T-helper 17 cell (primary cell): ENCODE results near the gene SP4. TPM values are rescaled to one million over a fixed set of nuclear protein-coding genes. Genes with fewer than 3 reads are reported as not detected.
A peak's percentile ranks its signal among the peaks of the same experiment; 100 is the strongest.

ENCODE experiments used
- ATAC-seq: fragments of 150-1000 bp; cut with Tn5 transposase; 2 replicates; pipeline ENCODE4 v1.10.0; 2021; ENCODE audit warnings: mild to moderate bottlenecking, moderate library complexity
- DNase-seq, 3 donors: peaks; one replicate each; pipeline versions ENCODE4 v3.0.0 to v3.0.0-alpha.2; 2020 to 2021
- H3K9me3 ChIP-seq: one replicate; pipeline ENCODE4 v1.7.0; 2013; ENCODE audit warnings: low read length, mild to moderate bottlenecking; ENCODE audit not compliant: control insufficient read depth, poor library complexity, severe bottlenecking
- H3K27ac Mint-ChIP-seq: one replicate; pipeline ENCODE4 v1.8.0; 2022; ENCODE audit warnings: mild to moderate bottlenecking, moderate library complexity, mixed read lengths
- H3K27me3 Mint-ChIP-seq: one replicate; pipeline ENCODE4 v1.8.0; 2022; ENCODE audit warnings: mixed read lengths
- H3K36me3 Mint-ChIP-seq: one replicate; pipeline ENCODE4 v1.8.0; 2022; ENCODE audit warnings: low read depth, mixed read lengths
- H3K4me1 Mint-ChIP-seq: one replicate; pipeline ENCODE4 v1.8.0; 2022; ENCODE audit warnings: mild to moderate bottlenecking, mixed read lengths
- H3K4me3 Mint-ChIP-seq: one replicate; pipeline ENCODE4 v1.8.0; 2022; ENCODE audit warnings: mild to moderate bottlenecking, moderate library complexity, mixed read lengths
- total RNA-seq, 4 donors: library from RNA in 2 of 4; stranded (reverse) in 2 of 4; gene quantifications; one replicate each; pipeline ENCODE4 v1.2.3 and lab custom pipeline; 2022 to 2026

Gene SP4
- total RNA-seq (10 to 100 TPM; 31.9 to 35.9 TPM), total RNA-seq (lab: John Stamatoyannopoulos, UW) (75.3 to 99.8 reads per million in 2 donors)

DNA sequence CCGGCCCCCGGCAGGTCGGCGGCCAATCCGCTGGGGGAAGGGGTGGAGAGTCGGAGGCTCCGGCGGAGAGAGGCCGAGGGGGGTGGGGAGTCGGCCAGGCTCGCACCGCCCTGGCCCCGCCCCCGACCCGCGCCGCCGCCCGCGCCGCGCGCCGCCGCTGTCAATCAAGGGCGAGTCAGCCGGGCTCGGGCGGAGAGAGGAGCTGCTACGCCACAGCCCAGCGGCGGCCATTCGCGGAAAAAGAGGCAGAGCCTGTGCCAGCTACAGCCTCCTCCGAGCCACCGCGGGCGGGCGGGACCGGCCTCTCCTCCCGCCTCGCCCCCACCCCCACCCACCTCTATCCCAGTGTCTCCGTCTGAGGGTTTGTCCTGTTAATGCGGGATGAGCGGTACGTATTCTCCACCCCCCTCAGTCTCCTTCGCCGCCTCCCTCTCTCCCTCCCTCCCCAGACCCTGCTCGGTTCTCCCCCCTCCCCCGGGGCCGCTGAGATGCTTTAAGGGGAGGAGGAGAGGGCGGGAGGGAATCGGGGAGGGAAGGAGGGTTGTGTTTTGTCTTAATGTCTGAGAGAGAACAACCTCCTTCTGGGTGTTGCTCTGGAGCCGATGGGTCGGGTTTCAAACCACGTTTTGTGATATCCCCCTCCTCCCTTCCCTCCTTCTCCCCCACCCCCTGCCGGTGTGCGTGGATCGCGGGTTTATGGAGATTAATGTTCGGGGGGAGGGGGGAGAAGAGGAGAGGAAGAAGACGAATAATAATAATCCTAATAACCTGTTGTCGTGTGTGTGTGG, at the start of gene SP4:
Gene SP4, plus strand, starts transcription at position 213 of the 788 bp plus-strand sequence. Its CDS starts 169 bp downstream, at position 382.
- H3K36me3 Mint-ChIP-seq = peaks cover 4% of the 10 kb centered on the region
- H3K27me3 Mint-ChIP-seq = no peaks in the 10 kb centered on the region
- H3K4me1 Mint-ChIP-seq = peaks cover 32% of the 10 kb centered on the region
- ATAC-seq (peak; percentile 76), DNase-seq (peak; percentile 97)
- H3K9me3 ChIP-seq = no peaks in the 10 kb centered on the region
- H3K27ac Mint-ChIP-seq = peak within 1 kb of the TSS; percentile 98
- H3K4me3 Mint-ChIP-seq = peak within 1 kb of the TSS; percentile 99

DNA sequence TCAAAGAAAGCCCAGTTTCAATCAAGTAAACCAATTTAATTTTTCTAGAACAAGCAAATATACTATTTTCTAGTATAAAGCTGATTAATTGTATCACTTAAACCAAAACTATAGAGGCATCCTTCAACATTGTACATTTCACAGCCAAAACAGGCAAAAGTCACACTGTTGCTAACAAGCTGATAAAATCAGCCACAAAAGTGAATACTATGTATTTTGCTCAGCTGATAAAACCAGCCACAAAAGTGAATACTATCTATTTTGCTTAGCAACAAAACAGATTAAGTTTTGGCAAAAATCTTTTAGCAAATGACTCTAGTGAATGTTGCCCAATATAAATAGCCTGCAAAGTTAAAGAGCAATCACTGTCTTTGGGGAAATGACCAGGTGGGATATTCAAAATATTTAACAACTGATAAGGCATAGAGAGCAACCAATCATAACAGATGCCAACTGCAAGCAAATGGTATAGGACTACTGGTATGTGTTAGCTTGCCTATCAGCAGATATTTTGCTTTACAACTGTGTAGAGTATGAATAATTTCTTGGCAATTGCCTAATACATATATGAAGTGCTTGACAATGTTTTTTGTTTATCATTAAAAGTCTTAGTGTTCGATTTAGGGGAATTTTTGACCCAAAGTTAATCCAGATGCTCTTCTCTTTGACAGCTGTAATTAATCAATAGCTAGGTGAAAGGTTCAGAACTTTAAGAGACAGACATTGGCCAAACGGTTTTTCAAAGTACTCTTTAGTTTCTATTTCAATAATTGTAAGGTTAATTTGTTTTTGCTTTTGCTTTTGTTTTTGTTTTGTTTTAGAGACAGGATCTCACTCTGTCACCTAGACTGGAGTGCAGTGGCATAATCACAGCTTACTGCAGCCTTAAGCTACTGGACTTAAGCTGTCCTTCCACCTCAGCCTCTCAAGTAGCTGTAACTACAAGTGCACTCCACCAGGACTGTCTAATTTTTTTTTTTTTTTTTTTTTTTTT, 44.4 kb upstream of the SP4 start:
- H3K36me3 Mint-ChIP-seq = no peaks in the 10 kb centered on the region
- DNase-seq (no peak), ATAC-seq (peak; percentile 45)
- no peaks in the 10 kb centered on the region for H3K9me3 ChIP-seq
- peak overlapping the region; percentile 59 for H3K4me3 Mint-ChIP-seq
- peak overlapping the region; percentile 6 for H3K27ac Mint-ChIP-seq
- H3K4me1 Mint-ChIP-seq = peaks cover 11% of the 10 kb centered on the region
- H3K27me3 Mint-ChIP-seq = no peaks in the 10 kb centered on the region

DNA sequence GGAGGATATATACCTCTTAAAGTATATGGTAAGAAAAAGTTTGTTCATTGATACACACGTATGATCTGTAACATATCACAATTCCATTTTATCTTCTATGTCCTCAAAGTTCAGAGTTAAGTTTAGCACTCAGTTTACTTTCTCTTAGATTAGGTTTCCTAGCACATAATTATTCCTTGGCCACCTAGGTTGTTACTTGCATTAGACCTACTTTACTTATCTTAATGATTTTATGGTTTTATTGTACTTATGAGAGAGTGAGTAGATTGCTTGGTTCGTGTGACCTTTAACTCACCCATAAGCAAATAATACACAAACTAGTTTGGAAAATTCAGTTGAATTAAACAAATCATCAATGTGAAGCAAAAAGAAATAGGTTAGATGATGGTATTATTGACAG, 33.9 kb upstream of the SP4 start:
- DNase-seq (no peak), ATAC-seq (no peak)
- Mint-ChIP-seq H3K36me3 (peaks cover 3% of the 10 kb centered on the region), H3K4me1 (peaks cover 2% of the 10 kb centered on the region), H3K27ac (no peak overlapping the region), H3K27me3 (no peaks in the 10 kb centered on the region), H3K4me3 (no peak overlapping the region)
- no peaks in the 10 kb centered on the region for H3K9me3 ChIP-seq

DNA sequence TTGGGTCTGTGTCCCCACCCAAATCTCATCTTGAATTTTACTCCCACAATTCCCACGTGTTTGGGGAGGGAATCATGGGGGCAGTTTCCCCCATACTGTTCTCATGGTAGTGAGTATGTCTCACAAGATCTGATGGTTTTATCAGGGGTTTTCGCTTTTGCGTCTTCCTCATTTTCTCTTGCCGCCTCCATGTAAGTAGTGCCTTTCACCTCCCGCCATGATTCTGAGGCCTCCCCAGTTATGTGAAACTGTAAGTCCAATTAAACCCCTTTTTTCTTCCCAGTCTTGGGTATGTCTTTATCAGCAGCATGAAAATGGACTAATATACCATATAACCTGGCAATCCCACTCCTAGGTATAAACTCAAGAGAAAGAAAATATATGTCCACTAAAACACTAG, 25.9 kb upstream of the SP4 start:
- Mint-ChIP-seq H3K4me3 (no peak overlapping the region), H3K27me3 (no peaks in the 10 kb centered on the region), H3K4me1 (no peaks in the 10 kb centered on the region), H3K36me3 (no peaks in the 10 kb centered on the region), H3K27ac (no peak overlapping the region)
- no peaks in the 10 kb centered on the region for H3K9me3 ChIP-seq
- DNase-seq (no peak), ATAC-seq (no peak)

DNA sequence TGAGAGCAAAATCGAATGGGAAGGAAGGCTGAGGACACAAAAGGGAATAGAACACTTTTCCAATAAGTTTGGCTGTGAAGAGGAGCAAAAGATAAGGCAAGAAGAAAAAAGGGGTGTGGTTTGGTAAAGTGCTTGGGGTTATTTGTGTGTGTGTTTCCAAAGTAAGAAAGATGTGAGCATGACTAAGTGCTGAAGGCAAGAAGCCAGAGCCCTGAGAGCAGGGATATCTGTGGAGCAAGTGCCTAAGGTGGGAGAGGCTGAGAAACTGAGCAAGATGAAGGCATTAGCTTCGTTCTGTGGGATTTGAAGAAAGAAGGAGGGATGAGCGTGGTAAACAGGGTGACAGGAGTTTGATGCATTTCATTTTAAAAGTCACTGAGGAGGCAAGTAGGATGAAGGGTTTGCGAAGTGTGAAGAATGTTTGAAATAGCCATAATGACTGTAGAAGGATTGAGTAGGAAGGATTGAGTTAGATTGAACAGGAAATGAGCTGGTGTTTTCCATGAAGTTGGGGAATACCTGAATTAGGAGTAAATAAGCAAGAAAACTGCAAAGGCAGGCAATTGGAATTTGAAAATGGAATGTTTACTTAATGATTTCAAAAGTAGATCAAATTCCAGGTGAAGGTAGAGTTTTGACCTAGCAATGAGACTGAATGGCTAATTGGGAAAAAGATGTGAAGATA, 19.9 kb upstream of the SP4 start:
- Mint-ChIP-seq H3K27ac (no peak overlapping the region), H3K4me1 (peaks cover 18% of the 10 kb centered on the region), H3K27me3 (no peaks in the 10 kb centered on the region), H3K36me3 (peaks cover 7% of the 10 kb centered on the region), H3K4me3 (no peak overlapping the region)
- ATAC-seq (no peak), DNase-seq (no peak)
- H3K9me3 ChIP-seq = no peaks in the 10 kb centered on the region

DNA sequence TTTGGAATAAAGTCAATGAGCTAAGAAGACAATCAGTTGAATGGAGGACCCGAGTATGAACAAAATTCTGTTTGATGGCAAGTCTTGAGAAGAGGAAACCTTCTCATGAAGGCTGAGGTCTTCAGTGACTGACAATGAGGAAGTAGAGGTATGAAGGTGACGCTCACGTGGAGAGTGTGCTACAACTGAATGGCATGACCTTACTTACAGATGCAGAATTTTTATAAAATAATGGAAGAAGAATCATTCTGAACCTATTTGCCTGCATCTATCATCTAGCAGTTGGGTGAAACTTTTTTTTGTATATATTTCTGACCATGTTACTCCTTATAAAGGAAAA, 19.4 kb upstream of the SP4 start:
- no peak for ATAC-seq
- H3K4me3 Mint-ChIP-seq = no peak overlapping the region
- DNase-seq = no peak
- H3K9me3 ChIP-seq = no peaks in the 10 kb centered on the region
- H3K27ac Mint-ChIP-seq = no peak overlapping the region
- peaks cover 7% of the 10 kb centered on the region for H3K36me3 Mint-ChIP-seq
- H3K4me1 Mint-ChIP-seq = peaks cover 23% of the 10 kb centered on the region
- no peaks in the 10 kb centered on the region for H3K27me3 Mint-ChIP-seq

DNA sequence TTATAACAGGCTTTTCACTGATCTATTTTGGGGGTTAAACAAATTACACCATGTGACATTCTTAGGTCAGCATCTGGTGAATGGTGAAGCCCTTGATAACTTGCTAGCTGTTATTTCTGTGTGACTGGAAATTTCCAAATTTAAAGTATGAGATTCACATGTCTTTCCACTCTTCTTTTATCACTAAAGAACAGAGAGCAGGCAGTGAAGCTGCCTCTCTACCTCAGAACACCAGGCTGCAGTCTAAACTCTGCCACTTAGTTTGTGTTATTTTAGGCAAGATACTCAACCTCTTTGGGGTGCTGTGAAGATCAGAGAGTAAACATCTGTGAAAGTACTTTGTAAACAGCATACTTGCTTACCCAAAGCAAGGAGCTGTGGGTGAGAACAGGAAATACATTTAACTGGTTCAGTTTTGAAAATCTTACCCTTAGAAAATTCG, 15.5 kb upstream of the SP4 start:
- ATAC-seq (peak; percentile 74), DNase-seq (no peak)
- no peaks in the 10 kb centered on the region for H3K27me3 Mint-ChIP-seq
- peak overlapping the region; percentile 25 for H3K4me3 Mint-ChIP-seq
- H3K36me3 Mint-ChIP-seq = peaks cover 9% of the 10 kb centered on the region
- H3K4me1 Mint-ChIP-seq = peaks cover 32% of the 10 kb centered on the region
- no peaks in the 10 kb centered on the region for H3K9me3 ChIP-seq
- peak overlapping the region; percentile 80 for H3K27ac Mint-ChIP-seq

DNA sequence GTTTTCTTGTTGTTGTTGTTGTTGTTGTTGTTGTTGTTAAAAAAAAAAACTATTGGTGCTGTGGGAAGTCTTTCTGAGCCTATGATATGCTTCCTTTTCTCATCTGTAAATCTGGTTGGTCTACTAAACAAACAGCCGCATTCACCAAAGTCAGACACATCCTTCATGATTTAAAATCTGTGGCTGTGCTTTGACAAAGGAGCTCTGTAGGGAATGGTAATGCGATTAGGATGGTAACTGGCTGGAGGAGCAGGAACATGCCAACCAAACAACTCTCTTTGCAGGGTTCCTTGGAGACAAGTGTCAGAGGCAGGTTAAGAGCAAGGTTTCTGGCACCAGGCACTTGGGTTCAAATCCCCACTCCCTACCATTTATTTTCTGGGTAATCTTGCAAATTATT, 14.9 kb upstream of the SP4 start:
- H3K9me3 ChIP-seq = no peaks in the 10 kb centered on the region
- no peak for DNase-seq
- H3K27me3 Mint-ChIP-seq = no peaks in the 10 kb centered on the region
- H3K4me3 Mint-ChIP-seq = no peak overlapping the region
- peaks cover 9% of the 10 kb centered on the region for H3K36me3 Mint-ChIP-seq
- peaks cover 36% of the 10 kb centered on the region for H3K4me1 Mint-ChIP-seq
- peak overlapping the region; percentile 80 for H3K27ac Mint-ChIP-seq
- ATAC-seq = no peak

DNA sequence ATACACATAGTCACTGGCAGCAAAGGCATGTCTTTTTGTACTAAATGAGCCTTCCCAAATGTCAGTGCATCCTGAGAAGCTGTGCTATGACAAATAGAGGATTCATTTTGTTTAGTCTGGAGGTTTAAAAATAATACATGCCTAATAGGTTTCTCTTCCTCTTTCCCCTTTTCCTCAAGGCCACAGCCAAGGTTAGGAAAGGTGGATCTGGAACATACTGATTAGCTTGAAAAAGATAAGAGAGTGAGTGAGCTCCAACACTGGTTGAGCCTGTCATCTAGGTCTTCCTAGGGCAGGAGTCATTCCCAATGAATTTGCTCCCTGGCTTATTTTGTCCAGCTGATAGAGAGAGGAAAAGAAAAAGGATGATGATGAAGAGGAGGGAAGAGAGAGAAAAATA, 14.4 kb upstream of the SP4 start:
- Mint-ChIP-seq H3K4me1 (peaks cover 36% of the 10 kb centered on the region), H3K27ac (peak overlapping the region; percentile 80), H3K36me3 (peaks cover 7% of the 10 kb centered on the region), H3K4me3 (no peak overlapping the region), H3K27me3 (no peaks in the 10 kb centered on the region)
- no peak for ATAC-seq
- no peaks in the 10 kb centered on the region for H3K9me3 ChIP-seq
- DNase-seq = no peak

DNA sequence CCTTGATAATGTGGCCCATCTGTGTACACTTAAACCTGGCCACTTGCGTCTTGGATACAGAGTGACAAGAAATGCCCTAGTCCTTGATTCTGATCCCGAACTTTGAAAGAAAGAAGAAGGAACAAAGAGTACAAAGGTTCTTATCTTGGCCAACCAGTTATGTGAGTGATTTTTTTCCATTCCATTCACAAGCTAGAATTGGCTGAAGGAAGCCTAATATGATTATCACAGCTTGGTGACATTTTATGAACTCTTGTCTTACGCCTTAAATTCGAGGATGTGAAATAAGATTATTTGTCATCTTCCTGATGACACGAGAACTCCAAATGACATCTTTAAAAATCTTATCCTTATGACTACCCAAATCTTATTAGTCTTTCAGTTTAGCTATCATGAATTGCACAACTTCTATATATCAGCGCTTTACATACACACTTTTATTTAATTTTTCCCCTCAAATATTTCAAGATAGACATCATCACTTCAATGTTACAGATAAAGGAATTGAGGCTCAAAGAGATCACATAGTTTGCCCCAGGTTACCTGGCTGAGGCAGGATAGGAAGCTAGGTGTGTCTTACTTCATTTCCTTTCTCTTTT, 13.0 kb upstream of the SP4 start:
- no peaks in the 10 kb centered on the region for H3K27me3 Mint-ChIP-seq
- no peak for ATAC-seq
- H3K9me3 ChIP-seq = no peaks in the 10 kb centered on the region
- H3K36me3 Mint-ChIP-seq = peaks cover 3% of the 10 kb centered on the region
- peaks cover 33% of the 10 kb centered on the region for H3K4me1 Mint-ChIP-seq
- H3K4me3 Mint-ChIP-seq = no peak overlapping the region
- H3K27ac Mint-ChIP-seq = no peak overlapping the region
- DNase-seq = no peak

DNA sequence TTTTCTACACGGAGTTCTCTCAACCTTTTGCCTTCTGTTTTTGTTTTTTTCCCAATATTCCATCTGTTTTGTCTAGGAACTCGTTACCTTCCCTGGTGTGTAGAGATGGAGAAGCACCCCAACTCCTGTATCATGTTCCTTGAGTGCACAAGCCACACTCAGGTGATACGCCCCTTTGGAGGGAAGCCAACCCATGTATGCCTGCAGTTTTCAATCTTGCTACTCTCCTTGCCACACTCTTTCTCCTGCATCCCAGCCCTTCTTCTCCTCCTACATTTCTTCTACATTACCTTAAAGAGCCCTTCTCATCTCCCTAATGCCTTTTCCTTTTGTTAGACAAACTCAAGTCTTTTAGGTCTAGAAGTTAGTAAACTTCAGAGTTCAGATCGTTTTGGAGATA, 10.2 kb upstream of the SP4 start:
- Mint-ChIP-seq H3K4me1 (peaks cover 21% of the 10 kb centered on the region), H3K4me3 (no peak overlapping the region), H3K27ac (no peak overlapping the region), H3K27me3 (no peaks in the 10 kb centered on the region), H3K36me3 (peaks cover 2% of the 10 kb centered on the region)
- no peak for DNase-seq
- ATAC-seq = no peak
- no peaks in the 10 kb centered on the region for H3K9me3 ChIP-seq

DNA sequence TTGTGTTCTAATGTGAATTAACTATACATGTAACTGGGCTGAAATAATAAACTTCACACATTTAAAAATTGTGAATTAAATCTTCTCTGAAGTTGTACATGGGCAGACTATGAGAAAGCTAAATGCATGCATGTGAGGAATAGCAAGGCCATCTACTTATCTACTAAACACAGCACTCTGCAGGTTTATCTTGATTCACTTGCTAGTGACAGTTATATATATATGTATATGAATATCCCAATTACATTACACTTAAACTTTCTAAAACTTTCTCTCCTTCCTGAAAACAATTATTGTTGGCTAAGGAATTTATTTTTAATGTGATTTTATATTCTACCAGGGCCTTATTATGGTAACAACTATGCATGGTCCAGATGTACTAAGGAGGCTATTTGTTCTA, 5.1 kb upstream of the SP4 start:
- no peak overlapping the region for H3K27ac Mint-ChIP-seq
- H3K27me3 Mint-ChIP-seq = no peaks in the 10 kb centered on the region
- H3K4me3 Mint-ChIP-seq = no peak overlapping the region
- ATAC-seq (no peak), DNase-seq (no peak)
- H3K36me3 Mint-ChIP-seq = no peaks in the 10 kb centered on the region
- no peaks in the 10 kb centered on the region for H3K9me3 ChIP-seq
- H3K4me1 Mint-ChIP-seq = peaks cover 5% of the 10 kb centered on the region

DNA sequence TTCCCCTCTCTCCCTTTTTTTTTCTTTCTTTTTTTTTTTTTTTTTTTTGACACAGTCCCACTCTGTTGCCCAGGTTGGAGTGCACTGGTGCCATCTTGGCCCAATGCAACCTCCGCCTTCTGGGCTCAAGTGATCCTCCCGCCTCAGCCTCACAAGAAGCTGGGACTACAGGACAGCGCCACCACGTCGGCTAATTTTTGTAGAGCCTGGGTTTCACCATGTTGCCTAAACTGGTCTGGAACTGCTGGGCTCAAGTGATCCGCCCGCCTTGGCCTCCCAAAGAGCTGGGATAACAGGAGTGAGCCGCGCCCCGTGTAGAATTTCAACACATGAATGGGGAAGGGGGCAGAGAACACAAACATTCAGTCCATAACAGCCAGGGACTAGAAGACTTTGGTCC, 2.6 kb upstream of the SP4 start:
- DNase-seq = no peak
- Mint-ChIP-seq H3K27ac (no peak overlapping the region), H3K4me3 (no peak overlapping the region), H3K27me3 (no peaks in the 10 kb centered on the region), H3K4me1 (peaks cover 20% of the 10 kb centered on the region), H3K36me3 (peaks cover 4% of the 10 kb centered on the region)
- ATAC-seq = no peak
- no peaks in the 10 kb centered on the region for H3K9me3 ChIP-seq
